Liver (tissue), 9 donors: ENCODE data around the gene SRGAP3. TPM values are rescaled to one million over a fixed set of nuclear protein-coding genes. Genes with fewer than 3 reads are reported as not detected.

Source experiments
- DNase-seq: peaks from one replicate; pipeline ENCODE4 v3.0.0-alpha.2; 2017; ENCODE audit warnings: low spot score
- H3K27ac ChIP-seq, 2 donors: one replicate each; pipeline ENCODE4 v1.7.0; 2013; ENCODE audit warnings: inconsistent platforms in 2 of 2, low read length in 2 of 2, control low read depth in 1 of 2, low read depth in 1 of 2, mild to moderate bottlenecking in 1 of 2
- H3K27me3 ChIP-seq, 4 donors: one replicate each; pipeline versions ENCODE4 v1.6.1 to v1.7.0; 2013; ENCODE audit warnings: low read length in 3 of 4, inconsistent platforms in 1 of 4, mild to moderate bottlenecking in 1 of 4, moderate library complexity in 1 of 4; ENCODE audit not compliant: control insufficient read depth in 4 of 4, insufficient read depth in 4 of 4
- H3K36me3 ChIP-seq, 4 donors: one replicate each; pipeline versions ENCODE4 v1.6.1 to v1.7.0; 2013; ENCODE audit warnings: low read length in 3 of 4, mild to moderate bottlenecking in 3 of 4, low read depth in 1 of 4, moderate library complexity in 1 of 4; ENCODE audit not compliant: control insufficient read depth in 4 of 4, insufficient read depth in 3 of 4
- H3K4me1 ChIP-seq, 4 donors: one replicate each; pipeline versions ENCODE4 v1.6.1 to v1.7.0; 2013; ENCODE audit warnings: low read length in 3 of 4, mild to moderate bottlenecking in 3 of 4, moderate library complexity in 1 of 4; ENCODE audit not compliant: control insufficient read depth in 4 of 4, insufficient read depth in 4 of 4
- H3K4me3 ChIP-seq, 3 donors: one replicate each; pipeline versions ENCODE4 v1.6.1 to v1.7.0; 2013; ENCODE audit warnings: low read length in 3 of 3, control low read depth in 1 of 3, low read depth in 1 of 3, mild to moderate bottlenecking in 1 of 3
- H3K9ac ChIP-seq, 2 donors: one replicate each; pipeline ENCODE4 v1.7.0; 2013; ENCODE audit warnings: low read length in 2 of 2, mild to moderate bottlenecking in 2 of 2, moderate library complexity in 2 of 2, control low read depth in 1 of 2, low read depth in 1 of 2
- H3K9me3 ChIP-seq, 4 donors: one replicate each; pipeline versions ENCODE4 v1.6.1 to v1.7.0; 2013; ENCODE audit warnings: low read length in 3 of 4; ENCODE audit not compliant: control insufficient read depth in 4 of 4
- EGR1 ChIP-seq, 2 donors: IDR thresholded peaks; 2 replicates each; pipeline ENCODE4 v1.6.1; 2016 to 2018; ENCODE audit warnings: antibody characterized with exemption in 2 of 2, low read depth in 2 of 2
- FOXA1 ChIP-seq: IDR thresholded peaks from 2 replicates; pipeline ENCODE4 v1.6.1; 2016; ENCODE audit warnings: antibody characterized with exemption
- FOXA2 ChIP-seq: IDR thresholded peaks from 2 replicates; pipeline ENCODE4 v1.6.1; 2016; ENCODE audit warnings: antibody characterized with exemption
- GABPA ChIP-seq, 2 donors: IDR thresholded peaks in 1 of 2; conservative IDR thresholded peaks in 1 of 2; 2 replicates each; pipeline ENCODE4 v1.6.1; 2016; ENCODE audit warnings: antibody characterized with exemption in 2 of 2, mild to moderate bottlenecking in 1 of 2, moderate library complexity in 1 of 2
- HNF4A ChIP-seq, 2 donors: conservative IDR thresholded peaks; 2 replicates each; pipeline ENCODE4 v1.6.1; 2016; ENCODE audit warnings: antibody characterized with exemption in 2 of 2, mild to moderate bottlenecking in 2 of 2
- HNF4G ChIP-seq: IDR thresholded peaks from 2 replicates; pipeline ENCODE4 v1.6.1; 2016; ENCODE audit warnings: antibody characterized with exemption
- JUND ChIP-seq, 2 donors: IDR thresholded peaks; 2 replicates each; pipeline ENCODE4 v1.6.1; 2016; ENCODE audit warnings: antibody characterized with exemption in 2 of 2
- NR2F2 ChIP-seq: IDR thresholded peaks from 2 replicates; pipeline ENCODE4 v1.6.1; 2016; ENCODE audit warnings: antibody characterized with exemption
- RAD21 ChIP-seq, 2 donors: IDR thresholded peaks; 2 replicates each; pipeline ENCODE4 v1.6.1; 2016; ENCODE audit warnings: antibody characterized with exemption in 2 of 2, mild to moderate bottlenecking in 2 of 2
- RXRA ChIP-seq, 2 donors: IDR thresholded peaks; 2 replicates each; pipeline ENCODE4 v1.6.1; 2017 to 2018; ENCODE audit warnings: antibody characterized with exemption in 2 of 2, mild to moderate bottlenecking in 1 of 2
- SP1 ChIP-seq: IDR thresholded peaks from 2 replicates; pipeline ENCODE4 v1.6.1; 2018; ENCODE audit warnings: antibody characterized with exemption, mild to moderate bottlenecking
- TAF1 ChIP-seq: conservative IDR thresholded peaks from 2 replicates; pipeline ENCODE4 v1.6.1; 2016; ENCODE audit warnings: antibody characterized with exemption, mild to moderate bottlenecking
- YY1 ChIP-seq: IDR thresholded peaks from 2 replicates; pipeline ENCODE4 v1.6.1; 2016; ENCODE audit warnings: antibody characterized with exemption, mild to moderate bottlenecking
- WGBS: extraction: QIAGEN DNeasy Blood & Tissue Kit; methylation state at CpG from one replicate; pipeline ENCODE4 v1.1.7; 2013; 5-methylcytosine and 5-hydroxymethylcytosine counted together
- polyA plus RNA-seq, 2 donors: library from polyadenylated mRNA; stranded (reverse) in 1 of 2; unstranded in 1 of 2; fragments of 200-250 nt in 1 of 2; fragments of >200 nt in 1 of 2; fragmentation: Nextera tagmentation in 1 of 2; extraction: Ambion mirVana in 1 of 2; gene quantifications; one replicate each; pipeline versions ENCODE4 v1.2.1 to v1.2.3, GENCODE V29; 2013 to 2015
- total RNA-seq, 2 donors: library from RNA; depleted of rRNA; stranded (reverse); fragments of >200 nt; gene quantifications; one replicate each; pipeline ENCODE4 v1.2.3, GENCODE V29; 2014
- TF ChIP-seq, protein P1 (sequence below): IDR thresholded peaks from 2 replicates; pipeline ENCODE4 v1.6.1; 2016; ENCODE audit warnings: antibody characterized with exemption
- TF ChIP-seq, protein P2 (sequence below): IDR thresholded peaks from 2 replicates; pipeline ENCODE4 v1.6.1; 2016; ENCODE audit warnings: antibody characterized with exemption
- TF ChIP-seq, protein P3 (sequence below): IDR thresholded peaks from 2 replicates; pipeline ENCODE4 v1.6.1; 2016; ENCODE audit warnings: antibody characterized with exemption, mild to moderate bottlenecking
- TF ChIP-seq, protein P4 (sequence below): fragments of 150-350 bp; IDR thresholded peaks from 2 replicates; pipeline ENCODE4 v1.5.1; 2017; ENCODE audit warnings: improper control_type of control experiment, low read depth, low read length; ENCODE audit not compliant: missing input control
- TF ChIP-seq, protein P5 (sequence below): IDR thresholded peaks from 2 replicates; pipeline ENCODE4 v1.6.1; 2016; ENCODE audit warnings: antibody characterized with exemption
- donor health status: healthy.
- donor health status: healthy.
- donor health status: healthy.
- donor health status: healthy.
- donor health status: healthy.

SRGAP3 gene
- total and polyA plus RNA-seq, 4 donors: 0.61 to 4.2 (median 1.6) TPM

DNA sequence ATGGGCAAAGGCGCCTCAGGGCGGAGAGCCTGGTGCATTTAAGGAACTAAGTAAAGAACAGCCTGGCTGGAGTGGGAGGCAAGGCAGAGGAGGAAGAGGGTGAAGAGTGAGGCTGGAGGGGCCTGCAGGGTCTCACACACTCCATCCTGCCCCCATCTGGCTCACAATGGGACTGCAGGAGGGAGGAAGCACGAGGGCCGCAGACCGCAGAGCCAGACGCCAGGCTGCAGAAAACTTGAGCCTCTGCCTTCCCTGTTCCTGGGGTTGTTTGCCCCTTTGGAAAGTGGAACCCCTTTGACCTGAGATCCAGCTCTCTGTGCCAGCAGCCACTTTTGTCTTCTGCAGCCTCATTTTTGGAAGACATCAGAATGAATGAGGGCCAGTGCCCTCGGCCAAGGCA, 138.0 kb downstream of the SRGAP3 start:
- H3K9me3 ChIP-seq: no peaks in the 10 kb centered on the region
- no peaks in the 10 kb centered on the region for H3K27me3 ChIP-seq
- H3K4me1 ChIP-seq: no peaks in the 10 kb centered on the region
- WGBS: 93% methylated on average over 7 of the region's 7 CpGs
- H3K36me3 ChIP-seq: no peaks in the 10 kb centered on the region
- DNase-seq: no peak
- no peak overlapping the region for H3K27ac ChIP-seq
- H3K4me3 ChIP-seq: no peak overlapping the region
- H3K9ac ChIP-seq: no peak overlapping the region
- no peak for TF ChIP-seq RAD21 (IDR thresholded peaks at IDR 0.05)
- TF ChIP-seq HNF4G: no peak
- no peak for TF ChIP-seq NR2F2
- TF ChIP-seq EGR1 (IDR thresholded peaks at IDR 0.05; ENCODE audit: low read depth in 2 of 2): no peak
- no peak for TF ChIP-seq JUND (IDR thresholded peaks at IDR 0.05)
- no peak for TF ChIP-seq HNF4A (conservative IDR thresholded peaks at IDR 0.05)
- no peak for TF ChIP-seq FOXA1
- no peak for TF ChIP-seq GABPA (IDR thresholded peaks at IDR 0.05 in 1 of 2, conservative IDR thresholded peaks at IDR 0.05 in 1 of 2)
- TF ChIP-seq, protein P1, sequence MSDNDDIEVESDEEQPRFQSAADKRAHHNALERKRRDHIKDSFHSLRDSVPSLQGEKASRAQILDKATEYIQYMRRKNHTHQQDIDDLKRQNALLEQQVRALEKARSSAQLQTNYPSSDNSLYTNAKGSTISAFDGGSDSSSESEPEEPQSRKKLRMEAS: no peak
- TF ChIP-seq, protein P2, sequence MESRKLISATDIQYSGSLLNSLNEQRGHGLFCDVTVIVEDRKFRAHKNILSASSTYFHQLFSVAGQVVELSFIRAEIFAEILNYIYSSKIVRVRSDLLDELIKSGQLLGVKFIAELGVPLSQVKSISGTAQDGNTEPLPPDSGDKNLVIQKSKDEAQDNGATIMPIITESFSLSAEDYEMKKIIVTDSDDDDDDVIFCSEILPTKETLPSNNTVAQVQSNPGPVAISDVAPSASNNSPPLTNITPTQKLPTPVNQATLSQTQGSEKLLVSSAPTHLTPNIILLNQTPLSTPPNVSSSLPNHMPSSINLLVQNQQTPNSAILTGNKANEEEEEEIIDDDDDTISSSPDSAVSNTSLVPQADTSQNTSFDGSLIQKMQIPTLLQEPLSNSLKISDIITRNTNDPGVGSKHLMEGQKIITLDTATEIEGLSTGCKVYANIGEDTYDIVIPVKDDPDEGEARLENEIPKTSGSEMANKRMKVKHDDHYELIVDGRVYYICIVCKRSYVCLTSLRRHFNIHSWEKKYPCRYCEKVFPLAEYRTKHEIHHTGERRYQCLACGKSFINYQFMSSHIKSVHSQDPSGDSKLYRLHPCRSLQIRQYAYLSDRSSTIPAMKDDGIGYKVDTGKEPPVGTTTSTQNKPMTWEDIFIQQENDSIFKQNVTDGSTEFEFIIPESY: no peak
- no peak for TF ChIP-seq RXRA (IDR thresholded peaks at IDR 0.05)
- no peak for TF ChIP-seq SP1
- TF ChIP-seq, protein P3, sequence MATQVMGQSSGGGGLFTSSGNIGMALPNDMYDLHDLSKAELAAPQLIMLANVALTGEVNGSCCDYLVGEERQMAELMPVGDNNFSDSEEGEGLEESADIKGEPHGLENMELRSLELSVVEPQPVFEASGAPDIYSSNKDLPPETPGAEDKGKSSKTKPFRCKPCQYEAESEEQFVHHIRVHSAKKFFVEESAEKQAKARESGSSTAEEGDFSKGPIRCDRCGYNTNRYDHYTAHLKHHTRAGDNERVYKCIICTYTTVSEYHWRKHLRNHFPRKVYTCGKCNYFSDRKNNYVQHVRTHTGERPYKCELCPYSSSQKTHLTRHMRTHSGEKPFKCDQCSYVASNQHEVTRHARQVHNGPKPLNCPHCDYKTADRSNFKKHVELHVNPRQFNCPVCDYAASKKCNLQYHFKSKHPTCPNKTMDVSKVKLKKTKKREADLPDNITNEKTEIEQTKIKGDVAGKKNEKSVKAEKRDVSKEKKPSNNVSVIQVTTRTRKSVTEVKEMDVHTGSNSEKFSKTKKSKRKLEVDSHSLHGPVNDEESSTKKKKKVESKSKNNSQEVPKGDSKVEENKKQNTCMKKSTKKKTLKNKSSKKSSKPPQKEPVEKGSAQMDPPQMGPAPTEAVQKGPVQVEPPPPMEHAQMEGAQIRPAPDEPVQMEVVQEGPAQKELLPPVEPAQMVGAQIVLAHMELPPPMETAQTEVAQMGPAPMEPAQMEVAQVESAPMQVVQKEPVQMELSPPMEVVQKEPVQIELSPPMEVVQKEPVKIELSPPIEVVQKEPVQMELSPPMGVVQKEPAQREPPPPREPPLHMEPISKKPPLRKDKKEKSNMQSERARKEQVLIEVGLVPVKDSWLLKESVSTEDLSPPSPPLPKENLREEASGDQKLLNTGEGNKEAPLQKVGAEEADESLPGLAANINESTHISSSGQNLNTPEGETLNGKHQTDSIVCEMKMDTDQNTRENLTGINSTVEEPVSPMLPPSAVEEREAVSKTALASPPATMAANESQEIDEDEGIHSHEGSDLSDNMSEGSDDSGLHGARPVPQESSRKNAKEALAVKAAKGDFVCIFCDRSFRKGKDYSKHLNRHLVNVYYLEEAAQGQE: no peak
- TF ChIP-seq, protein P4, sequence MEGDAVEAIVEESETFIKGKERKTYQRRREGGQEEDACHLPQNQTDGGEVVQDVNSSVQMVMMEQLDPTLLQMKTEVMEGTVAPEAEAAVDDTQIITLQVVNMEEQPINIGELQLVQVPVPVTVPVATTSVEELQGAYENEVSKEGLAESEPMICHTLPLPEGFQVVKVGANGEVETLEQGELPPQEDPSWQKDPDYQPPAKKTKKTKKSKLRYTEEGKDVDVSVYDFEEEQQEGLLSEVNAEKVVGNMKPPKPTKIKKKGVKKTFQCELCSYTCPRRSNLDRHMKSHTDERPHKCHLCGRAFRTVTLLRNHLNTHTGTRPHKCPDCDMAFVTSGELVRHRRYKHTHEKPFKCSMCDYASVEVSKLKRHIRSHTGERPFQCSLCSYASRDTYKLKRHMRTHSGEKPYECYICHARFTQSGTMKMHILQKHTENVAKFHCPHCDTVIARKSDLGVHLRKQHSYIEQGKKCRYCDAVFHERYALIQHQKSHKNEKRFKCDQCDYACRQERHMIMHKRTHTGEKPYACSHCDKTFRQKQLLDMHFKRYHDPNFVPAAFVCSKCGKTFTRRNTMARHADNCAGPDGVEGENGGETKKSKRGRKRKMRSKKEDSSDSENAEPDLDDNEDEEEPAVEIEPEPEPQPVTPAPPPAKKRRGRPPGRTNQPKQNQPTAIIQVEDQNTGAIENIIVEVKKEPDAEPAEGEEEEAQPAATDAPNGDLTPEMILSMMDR: no peak
- TF ChIP-seq YY1: no peak
- TF ChIP-seq, protein P5, sequence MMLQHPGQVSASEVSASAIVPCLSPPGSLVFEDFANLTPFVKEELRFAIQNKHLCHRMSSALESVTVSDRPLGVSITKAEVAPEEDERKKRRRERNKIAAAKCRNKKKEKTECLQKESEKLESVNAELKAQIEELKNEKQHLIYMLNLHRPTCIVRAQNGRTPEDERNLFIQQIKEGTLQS: no peak

DNA sequence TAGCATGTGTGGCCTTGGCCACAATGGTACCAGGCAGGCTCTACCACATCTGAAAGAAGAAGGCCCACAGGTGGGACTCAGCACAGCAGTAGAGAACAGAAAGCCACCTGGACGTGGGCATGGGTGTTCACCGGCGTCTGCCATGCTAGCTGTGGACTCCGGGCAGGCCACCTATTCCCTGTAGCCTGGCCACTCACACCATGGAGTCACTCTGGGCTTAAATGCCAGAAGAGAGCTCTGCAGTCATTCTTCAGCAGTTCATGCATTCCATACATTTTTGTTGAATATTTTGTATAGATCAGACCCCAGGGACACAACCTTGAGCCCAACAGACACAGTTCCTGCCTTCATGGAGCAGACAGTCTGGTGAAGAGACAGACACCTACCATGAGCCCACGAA, 138.6 kb downstream of the SRGAP3 start:
- no peak for DNase-seq

More for the DNA sequence above, 138.6 kb downstream of the SRGAP3 start:
- Histone ChIP-seq H3K9ac (no peak overlapping the region), H3K36me3 (no peaks in the 10 kb centered on the region), H3K4me3 (no peak overlapping the region), H3K27ac (no peak overlapping the region), H3K4me1 (no peaks in the 10 kb centered on the region), H3K9me3 (no peaks in the 10 kb centered on the region), H3K27me3 (no peaks in the 10 kb centered on the region)
- 90% methylated on average over 5 of the region's 5 CpGs for whole genome bisulfite sequencing
- TF ChIP-seq RXRA (IDR thresholded peaks at IDR 0.05): no peak
- TF ChIP-seq GABPA (IDR thresholded peaks at IDR 0.05 in 1 of 2, conservative IDR thresholded peaks at IDR 0.05 in 1 of 2): no peak
- TF ChIP-seq FOXA2: no peak
- TF ChIP-seq, protein P3: no peak
- no peak for TF ChIP-seq SP1
- TF ChIP-seq YY1: no peak
- TF ChIP-seq HNF4G: no peak
- TF ChIP-seq NR2F2: no peak
- TF ChIP-seq TAF1: no peak
- TF ChIP-seq, protein P5: no peak
- TF ChIP-seq HNF4A (conservative IDR thresholded peaks at IDR 0.05): no peak
- TF ChIP-seq RAD21 (IDR thresholded peaks at IDR 0.05): no peak
- TF ChIP-seq, protein P4: no peak
